ENCODE data around the gene KRTAP10-12. TPM values are rescaled to one million over a fixed set of nuclear protein-coding genes. Genes with fewer than 3 reads are reported as not detected.

Gene KRTAP10-12
- total and polyA plus RNA-seq, 2 experiments from 2014 or later, result not detected

DNA sequence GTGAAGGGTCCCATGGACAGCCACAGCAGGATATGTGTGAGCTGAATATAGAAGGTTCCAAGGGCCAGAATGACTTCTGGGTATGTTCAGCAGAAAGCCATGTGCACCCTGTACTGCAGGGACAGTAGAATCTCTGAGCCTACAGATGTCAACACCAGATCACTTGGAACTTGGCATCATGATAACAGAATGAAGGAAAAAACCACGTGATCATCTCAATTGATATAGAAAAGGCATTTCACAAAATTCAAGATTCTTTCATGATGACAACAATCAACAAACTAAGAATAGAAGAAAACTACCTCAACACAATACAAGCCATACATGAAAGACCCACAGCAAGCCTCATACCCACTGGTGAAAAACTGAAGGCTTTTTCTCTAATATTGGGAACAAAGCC lies 29.4 kb upstream of the KRTAP10-12 start:
- H3K4me1 ChIP-seq (ENCODE audit: insufficient read depth), result no peaks in the 10 kb centered on the region
- H3K27me3 ChIP-seq (replicated peaks; ENCODE audit: insufficient read depth), result 0 out of 2 replicates have a peak, but pooled peaks cover 9% of the 10 kb centered on the region
- H3K27ac ChIP-seq, result no peak overlapping the region
- whole genome bisulfite sequencing, 2 experiments (ENCODE audit: low coverage in 1 of 2, low lambda C conversion rate in 2 of 2, missing lambda C conversion rate in 2 of 2), result 5 to 18% methylated on average over 1 of the region's 1 CpG
- DNase-seq, result no peak
- in situ Hi-C loops (cut with MboI), result no loop called here
- H3K4me3 ChIP-seq, result no peak overlapping the region
- no peak overlapping the region for H2AFZ ChIP-seq
- H3K9ac ChIP-seq, result no peak overlapping the region
- TF ChIP-seq EZH2 (IDR thresholded peaks at IDR 0.05; ENCODE audit: insufficient read depth, poor library complexity, severe bottlenecking) (no peak), EZH2phosphoT487 (IDR thresholded peaks at IDR 0.05; ENCODE audit: insufficient read depth, low read depth) (no peak)
- H3K9me2 ChIP-seq (ENCODE audit: insufficient read depth), result no peaks in the 10 kb centered on the region
- no peaks in the 10 kb centered on the region for H3F3A ChIP-seq (ENCODE audit: insufficient read depth)
- no peaks in the 10 kb centered on the region for H3K9me3 ChIP-seq (ENCODE audit: low read depth)
- H3K36me3 ChIP-seq (ENCODE audit: low read depth), result no peaks in the 10 kb centered on the region
- no peaks in the 10 kb centered on the region for H3K79me2 ChIP-seq (ENCODE audit: insufficient read depth)
- no peaks in the 10 kb centered on the region for H4K20me1 ChIP-seq (ENCODE audit: insufficient read depth)
- no peak overlapping the region for H3K4me2 ChIP-seq (ENCODE audit: unreplicated experiment)

DNA sequence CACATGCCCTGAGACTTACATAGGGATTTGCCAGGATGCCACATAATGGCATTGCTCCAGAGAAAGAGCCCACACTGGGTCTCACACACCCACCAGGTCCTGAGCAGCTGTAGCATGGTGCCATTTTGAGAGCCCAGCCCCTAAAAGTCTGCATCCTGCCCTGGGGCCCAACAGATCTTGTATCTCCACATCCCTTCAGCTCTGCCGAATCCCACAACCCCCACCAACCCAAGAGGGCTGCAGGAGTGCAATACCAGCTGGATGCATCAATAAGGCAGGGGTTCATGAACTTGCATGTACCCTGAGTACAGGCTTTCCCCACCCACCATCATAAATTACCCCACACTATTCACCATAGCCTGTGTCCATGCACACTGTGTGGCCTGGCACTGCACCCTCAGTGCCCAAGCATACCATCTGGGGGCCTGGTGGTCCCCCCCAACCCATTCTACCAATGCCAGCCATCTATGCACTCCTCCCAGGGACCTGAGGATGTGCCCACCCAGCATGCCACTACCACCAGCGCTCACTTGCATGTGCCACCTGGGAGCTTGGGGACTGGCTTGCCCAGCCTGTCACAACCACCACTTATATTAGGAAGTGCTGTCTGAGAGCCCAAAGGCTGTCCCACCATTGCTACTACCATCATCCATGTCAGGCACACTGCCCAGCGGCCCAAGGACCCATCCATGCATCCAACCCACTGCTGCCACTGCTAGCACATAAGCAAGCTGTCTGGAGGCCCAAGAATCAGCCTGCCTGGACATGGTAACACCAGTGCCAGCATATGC lies 26.1 kb upstream of the KRTAP10-12 start:
- Histone ChIP-seq H3K9ac (no peak overlapping the region), H3K36me3 (ENCODE audit: low read depth) (no peaks in the 10 kb centered on the region), H3F3A (ENCODE audit: insufficient read depth) (no peaks in the 10 kb centered on the region), H3K9me2 (ENCODE audit: insufficient read depth) (no peaks in the 10 kb centered on the region), H3K27ac (no peak overlapping the region), H3K27me3 (replicated peaks; ENCODE audit: insufficient read depth) (peaks cover 16% of the 10 kb centered on the region; the same call in 1 of the 2 replicates), H3K4me1 (ENCODE audit: insufficient read depth) (no peaks in the 10 kb centered on the region), H2AFZ (no peak overlapping the region), H4K20me1 (ENCODE audit: insufficient read depth) (no peaks in the 10 kb centered on the region), H3K4me2 (ENCODE audit: unreplicated experiment) (no peak overlapping the region), H3K79me2 (ENCODE audit: insufficient read depth) (no peaks in the 10 kb centered on the region), H3K9me3 (ENCODE audit: low read depth) (no peaks in the 10 kb centered on the region), H3K4me3 (no peak overlapping the region)
- DNase-seq, result no peak
- in situ Hi-C loops (cut with MboI), result no loop called here
- TF ChIP-seq EZH2phosphoT487 (IDR thresholded peaks at IDR 0.05; ENCODE audit: insufficient read depth, low read depth) (no peak), EZH2 (IDR thresholded peaks at IDR 0.05; ENCODE audit: insufficient read depth, poor library complexity, severe bottlenecking) (no peak)
- WGBS, 2 experiments (ENCODE audit: low coverage in 1 of 2, low lambda C conversion rate in 2 of 2, missing lambda C conversion rate in 2 of 2), result 19 to 25% methylated on average over 3 of the region's 3 CpGs

DNA sequence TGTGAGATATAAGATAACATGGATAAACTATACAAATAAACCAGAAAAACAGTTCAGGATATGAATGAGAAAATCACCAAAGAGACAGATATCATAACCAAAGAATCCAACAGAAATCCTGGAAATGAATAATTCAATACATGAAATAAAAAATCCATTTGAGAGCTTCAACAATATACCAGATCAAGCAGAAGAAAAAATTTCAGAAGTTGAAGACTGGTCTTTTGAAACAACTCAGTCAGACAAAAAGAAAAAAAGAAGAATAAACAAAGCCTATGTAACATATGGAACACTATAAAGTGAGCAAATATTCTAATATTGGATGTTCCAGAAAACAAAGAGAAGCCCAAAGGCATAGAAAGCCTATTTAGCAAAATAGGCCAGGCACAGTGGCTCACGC lies 25.1 kb upstream of the KRTAP10-12 start:
- DNase-seq, result no peak
- H3K4me1 ChIP-seq (ENCODE audit: insufficient read depth), result no peaks in the 10 kb centered on the region
- TF ChIP-seq EZH2 (IDR thresholded peaks at IDR 0.05; ENCODE audit: insufficient read depth, poor library complexity, severe bottlenecking), result no peak
- no peak for TF ChIP-seq EZH2phosphoT487 (IDR thresholded peaks at IDR 0.05; ENCODE audit: insufficient read depth, low read depth)
- no peaks in the 10 kb centered on the region for H3K9me3 ChIP-seq (ENCODE audit: low read depth)
- in situ Hi-C loops (cut with MboI), result no loop called here
- no peak overlapping the region for H3K4me3 ChIP-seq
- no peaks in the 10 kb centered on the region for H3K9me2 ChIP-seq (ENCODE audit: insufficient read depth)
- peaks cover 20% of the 10 kb centered on the region; the same call in 1 of the 2 replicates for H3K27me3 ChIP-seq (replicated peaks; ENCODE audit: insufficient read depth)
- no peak overlapping the region for H3K4me2 ChIP-seq (ENCODE audit: unreplicated experiment)
- H3K79me2 ChIP-seq (ENCODE audit: insufficient read depth), result no peaks in the 10 kb centered on the region
- no peak overlapping the region for H3K27ac ChIP-seq
- no peaks in the 10 kb centered on the region for H3F3A ChIP-seq (ENCODE audit: insufficient read depth)
- no peaks in the 10 kb centered on the region for H3K36me3 ChIP-seq (ENCODE audit: low read depth)
- H4K20me1 ChIP-seq (ENCODE audit: insufficient read depth), result no peaks in the 10 kb centered on the region
- H2AFZ ChIP-seq, result no peak overlapping the region
- WGBS, 2 experiments (ENCODE audit: low coverage in 1 of 2, low lambda C conversion rate in 2 of 2, missing lambda C conversion rate in 2 of 2), result 29 to 54% methylated on average over 1 of the region's 1 CpG
- H3K9ac ChIP-seq, result no peak overlapping the region

DNA sequence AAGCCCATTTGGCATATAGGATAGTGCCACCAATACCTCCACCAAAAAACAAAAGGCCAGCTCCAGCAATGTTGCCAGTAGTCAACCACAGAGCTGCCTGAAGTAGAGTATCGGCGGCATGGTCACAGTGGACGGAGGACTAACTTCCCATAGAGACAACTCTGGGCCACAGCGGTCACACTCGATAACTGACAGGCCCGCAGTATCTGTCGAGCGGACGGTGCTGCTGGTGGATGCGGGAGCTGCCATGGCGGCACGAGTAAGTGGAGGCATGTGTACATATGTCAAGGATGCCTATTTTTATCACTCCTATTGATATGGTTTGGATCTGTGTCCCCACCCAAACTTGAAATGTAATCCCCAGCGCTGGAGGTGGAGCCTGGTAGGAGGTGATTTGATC lies 19.1 kb upstream of the KRTAP10-12 start:
- H3K9ac ChIP-seq, result no peak overlapping the region
- no peak for DNase-seq
- no peaks in the 10 kb centered on the region for H3K9me3 ChIP-seq (ENCODE audit: low read depth)
- H2AFZ ChIP-seq, result no peak overlapping the region
- no peaks in the 10 kb centered on the region for H3K4me1 ChIP-seq (ENCODE audit: insufficient read depth)
- no peaks in the 10 kb centered on the region for H3K79me2 ChIP-seq (ENCODE audit: insufficient read depth)
- H3K27me3 ChIP-seq (replicated peaks; ENCODE audit: insufficient read depth), result peaks cover 42% of the 10 kb centered on the region
- H3K9me2 ChIP-seq (ENCODE audit: insufficient read depth), result no peaks in the 10 kb centered on the region
- H3K4me3 ChIP-seq, result no peak overlapping the region
- no peaks in the 10 kb centered on the region for H4K20me1 ChIP-seq (ENCODE audit: insufficient read depth)
- no peak overlapping the region for H3K27ac ChIP-seq
- in situ Hi-C loops (cut with MboI), result no loop called here
- no peaks in the 10 kb centered on the region for H3F3A ChIP-seq (ENCODE audit: insufficient read depth)
- TF ChIP-seq EZH2phosphoT487 (IDR thresholded peaks at IDR 0.05; ENCODE audit: insufficient read depth, low read depth), result no peak
- TF ChIP-seq EZH2 (IDR thresholded peaks at IDR 0.05; ENCODE audit: insufficient read depth, poor library complexity, severe bottlenecking), result no peak
- H3K36me3 ChIP-seq (ENCODE audit: low read depth), result no peaks in the 10 kb centered on the region
- 59 to 62% methylated on average over 13 of the region's 13 CpGs for WGBS, 2 experiments (ENCODE audit: low coverage in 1 of 2, low lambda C conversion rate in 2 of 2, missing lambda C conversion rate in 2 of 2)
- H3K4me2 ChIP-seq (ENCODE audit: unreplicated experiment), result no peak overlapping the region
